Breast epithelium (tissue), 4 donors: Measurements from ENCODE around the gene HOOK2. TPM values are rescaled to one million over a fixed set of nuclear protein-coding genes. Genes with fewer than 3 reads are reported as not detected.
"Not testable (repeated sequence)": the region's sequence is repeated elsewhere in the genome, so short reads cannot be mapped to it uniquely, and the experiment has no call there.

ENCODE experiments used
- DNase-seq, 2 donors: peaks; one replicate each; pipeline ENCODE4 v3.0.0-alpha.2; 2019; ENCODE audit warnings: low spot score in 2 of 2
- H3K27ac ChIP-seq, 2 donors: fragments of 200-600 bp; sonication (generic) in 1 of 2; one replicate each; pipeline ENCODE4 v1.5.1; 2016 to 2019; ENCODE audit warnings: mild to moderate bottlenecking in 1 of 2
- H3K27me3 ChIP-seq, 2 donors: fragments of 200-600 bp; sonication (generic) in 1 of 2; one replicate each; pipeline versions ENCODE4 v1.5.1 to v1.6.0; 2017 to 2019; ENCODE audit warnings: control low read depth in 1 of 2, mild to moderate bottlenecking in 1 of 2
- H3K36me3 ChIP-seq: fragments of 200-600 bp; one replicate; pipeline ENCODE4 v1.5.1; 2019
- H3K4me1 ChIP-seq, 2 donors: fragments of 200-600 bp; sonication (generic); one replicate each; pipeline ENCODE4 v1.5.1; 2016 to 2019; ENCODE audit warnings: control low read depth in 1 of 2
- H3K4me3 ChIP-seq, 3 donors: fragments of 200-600 bp; sonication (generic); 1 replicate in 2 of 3; 2 replicates in 1 of 3; pipeline ENCODE4 v1.5.1; 2016 to 2019; ENCODE audit warnings: mild to moderate bottlenecking in 3 of 3, moderate library complexity in 2 of 3
- H3K9me3 ChIP-seq, 2 donors: fragments of 200-600 bp; sonication (generic) in 1 of 2; one replicate each; pipeline ENCODE4 v1.5.1; 2016 to 2019; ENCODE audit warnings: control low read depth in 1 of 2
- CTCF ChIP-seq, 3 donors: fragments of 450-650 bp; IDR thresholded peaks; one replicate each; pipeline ENCODE4 v1.5.1; 2016 to 2017; ENCODE audit warnings: antibody characterized with exemption in 3 of 3, mild to moderate bottlenecking in 3 of 3, moderate library complexity in 3 of 3
- POLR2A ChIP-seq: fragments of 450-650 bp; IDR thresholded peaks from one replicate; pipeline ENCODE4 v1.6.1; 2016; ENCODE audit warnings: antibody characterized with exemption, mild to moderate bottlenecking, moderate library complexity
- POLR2AphosphoS5 ChIP-seq, 3 donors: sonication (generic); formaldehyde crosslinking; IDR thresholded peaks; one replicate each; pipeline ENCODE4 v1.6.1; 2017; ENCODE audit warnings: antibody characterized with exemption in 3 of 3
- intact Hi-C: fragments of 100-400 bp; cut with DNase I; formaldehyde crosslinking; loops from one replicate; pipeline ENCODE4 v1.15.1; 2023; ENCODE audit warnings: low total_unique reads
- total RNA-seq, 3 donors: library from RNA; depleted of rRNA; stranded (reverse); fragments of >200 nt; gene quantifications; one replicate each; pipeline ENCODE4 v1.1.0, GENCODE V29; 2016

The HOOK2 gene
- total RNA-seq, 3 donors from 2014 or later, result 45.8 to 101 (median 98.6) TPM

- Histone ChIP-seq H3K9me3 (no peaks in the 10 kb centered on the region), H3K4me3 (no peak overlapping the region), H3K27ac (no peak overlapping the region), H3K4me1 (no peaks in the 10 kb centered on the region), H3K36me3 (peaks cover 14% of the 10 kb centered on the region), H3K27me3 (no peaks in the 10 kb centered on the region)
- DNase-seq, result no peak
- intact Hi-C loops, result no loop called here
- TF ChIP-seq CTCF (IDR thresholded peaks at IDR 0.05) (no peak), POLR2A (no peak), POLR2AphosphoS5 (IDR thresholded peaks at IDR 0.05) (no peak)
Observed at GRCh38 chr19:12715929-12716328, 59.4 kb downstream of the HOOK2 start.

GRCh38 chr19:12715102-12715501, 60.2 kb downstream of the HOOK2 start:
- H3K36me3 ChIP-seq, result peaks cover 14% of the 10 kb centered on the region
- no peaks in the 10 kb centered on the region for H3K4me1 ChIP-seq
- intact Hi-C loops, result no loop called here
- DNase-seq, result no peak
- no peaks in the 10 kb centered on the region for H3K27me3 ChIP-seq
- H3K4me3 ChIP-seq, result no peak overlapping the region
- TF ChIP-seq POLR2AphosphoS5 (IDR thresholded peaks at IDR 0.05) (no peak), POLR2A (no peak), CTCF (IDR thresholded peaks at IDR 0.05) (no peak)
- H3K9me3 ChIP-seq, result no peaks in the 10 kb centered on the region
- no peak overlapping the region for H3K27ac ChIP-seq

- H3K4me1 ChIP-seq, H3K27me3 ChIP-seq, H3K27ac ChIP-seq, H3K4me3 ChIP-seq, intact Hi-C loops, H3K9me3 ChIP-seq, DNase-seq: not testable (repeated sequence)
- H3K36me3 ChIP-seq, result peaks cover 14% of the 10 kb centered on the region
Observed at GRCh38 chr19:12713304-12713703, 62.0 kb downstream of the HOOK2 start.

Other genes with a start within 250 kb of the HOOK2 start
- 10 to 100 TPM; 14.7 to 25.8 (median 18.7) TPM for gene ZNF564, start 224.1 kb downstream of the HOOK2 start, total RNA-seq
- 1 to 10 TPM; 5.6 to 7.9 (median 7.0) TPM for gene ZNF490, start 164.7 kb downstream of the HOOK2 start, total RNA-seq
- gene ZNF791, start 164.6 kb downstream of the HOOK2 start, total RNA-seq, result 10 to 100 TPM; 22.4 to 35.3 (median 34.7) TPM
- gene MAN2B1, start 108.8 kb downstream of the HOOK2 start, total RNA-seq, result 100 to 1,000 TPM in 1 of 3 donors, 10 to 100 TPM in 2; 45.6 to 118 (median 49.0) TPM
- gene WDR83, start 108.7 kb downstream of the HOOK2 start, total RNA-seq, result 10 to 100 TPM in 2 of 3 donors, 1 to 10 TPM in 1; 8.2 to 13.8 (median 10.2) TPM
- gene DHPS, start 93.7 kb downstream of the HOOK2 start, total RNA-seq, result 100 to 1,000 TPM in 1 of 3 donors, 10 to 100 TPM in 2; 86.6 to 117 (median 91.4) TPM
- gene GNG14, start 87.6 kb downstream of the HOOK2 start, total RNA-seq, result not detected
- 10 to 100 TPM in 1 of 3 donors, 1 to 10 TPM in 2; 4.8 to 13.8 (median 8.5) TPM for gene FBXW9, start 78.9 kb downstream of the HOOK2 start, total RNA-seq
- 10 to 100 TPM; 46.0 to 73.0 (median 70.8) TPM for gene TNPO2, start 51.6 kb downstream of the HOOK2 start, total RNA-seq
- 100 to 1,000 TPM; 319 to 409 (median 370) TPM for gene TRIR, start 40.9 kb downstream of the HOOK2 start, total RNA-seq
- gene GET3, start 38.1 kb downstream of the HOOK2 start, total RNA-seq, result 10 to 100 TPM; 50.8 to 64.6 (median 62.6) TPM
- not detected for gene BEST2, start 23.8 kb downstream of the HOOK2 start, total RNA-seq
- gene JUNB, start 15.9 kb upstream of the HOOK2 start, total RNA-seq, result 100 to 1,000 TPM; 108 to 581 (median 320) TPM
- 100 to 1,000 TPM; 150 to 199 (median 199) TPM for gene PRDX2, start 26.2 kb upstream of the HOOK2 start, total RNA-seq
- gene THSD8, start 26.5 kb upstream of the HOOK2 start, total RNA-seq, result not detected
- gene RNASEH2A, start 31.0 kb upstream of the HOOK2 start, total RNA-seq, result 1 to 10 TPM; 5.2 to 8.8 (median 8.5) TPM
- not detected for gene RTBDN, start 59.0 kb upstream of the HOOK2 start, total RNA-seq
- gene MAST1, start 63.0 kb upstream of the HOOK2 start, total RNA-seq, result under 1 TPM in 1 of 3 donors, not detected in 2; 0.88 TPM
- gene DNASE2, start 105.9 kb upstream of the HOOK2 start, total RNA-seq, result 10 to 100 TPM; 29.8 to 61.0 (median 46.2) TPM
- gene KLF1, start 111.6 kb upstream of the HOOK2 start, total RNA-seq, result not detected
- 10 to 100 TPM; 39.2 to 72.8 (median 50.1) TPM for gene GCDH, start 115.6 kb upstream of the HOOK2 start, total RNA-seq
- under 1 TPM in 1 of 3 donors, not detected in 2; 0.44 TPM for gene SYCE2, start 143.7 kb upstream of the HOOK2 start, total RNA-seq
- 10 to 100 TPM; 26.1 to 53.7 (median 40.7) TPM for gene FARSA, start 158.2 kb upstream of the HOOK2 start, total RNA-seq
- 100 to 1,000 TPM; 301 to 410 (median 305) TPM for gene CALR, start 163.1 kb upstream of the HOOK2 start, total RNA-seq
- 10 to 100 TPM; 65.9 to 84.3 (median 66.5) TPM for gene RAD23A, start 170.3 kb upstream of the HOOK2 start, total RNA-seq
- gene GADD45GIP1, start 181.7 kb upstream of the HOOK2 start, total RNA-seq, result 10 to 100 TPM; 30.3 to 44.2 (median 31.5) TPM
- gene DAND5, start 194.0 kb upstream of the HOOK2 start, total RNA-seq, result not detected
- 10 to 100 TPM; 43.6 to 53.9 (median 52.8) TPM for gene NFIX, start 219.9 kb upstream of the HOOK2 start, total RNA-seq